ENCODE results near the gene LMBR1L. TPM values are rescaled to one million over a fixed set of nuclear protein-coding genes. Genes with fewer than 3 reads are reported as not detected.

The LMBR1L gene
- total RNA-seq (35.1 TPM), polyA plus RNA-seq (112 TPM)
- long read RNA-seq, donor 1, partial matches to known transcripts, result 0 of 3 reads
- long read RNA-seq, donor 1, other reads (novel, unspliced or antisense), result 0 of 3 reads
- long read RNA-seq, donor 2, result 0 reads
- long read RNA-seq, donor 3, transcript LMBR1L-221 (2 exons, 874 nt), result major isoform, 8 of 22 reads
- long read RNA-seq, donor 3, partial matches to known transcripts, result 9 of 22 reads
- long read RNA-seq, donor 3, other reads (novel, unspliced or antisense), result 0 of 22 reads
- long read RNA-seq, donor 4, partial matches to known transcripts, result 0 of 3 reads
- long read RNA-seq, donor 4, other reads (novel, unspliced or antisense), result 0 of 3 reads
- long read RNA-seq, donor 5, partial matches to known transcripts, result 558 of 567 reads
- long read RNA-seq, donor 5, other reads (novel, unspliced or antisense), result 0 of 567 reads
- long read RNA-seq, donor 6, partial matches to known transcripts, result 11 of 17 reads
- long read RNA-seq, donor 6, other reads (novel, unspliced or antisense), result 0 of 17 reads
- long read RNA-seq, donor 7, partial matches to known transcripts, result 0 of 5 reads
- long read RNA-seq, donor 7, other reads (novel, unspliced or antisense), result 0 of 5 reads
- long read RNA-seq, donor 8, partial matches to known transcripts, result 0 of 2 reads
- long read RNA-seq, donor 8, other reads (novel, unspliced or antisense), result 0 of 2 reads
- long read RNA-seq, donor 9, partial matches to known transcripts, result 0 of 3 reads
- long read RNA-seq, donor 9, other reads (novel, unspliced or antisense), result 0 of 3 reads
- long read RNA-seq, donor 10, partial matches to known transcripts, result 0 of 5 reads
- long read RNA-seq, donor 10, other reads (novel, unspliced or antisense), result 0 of 5 reads

GRCh38 chr12:49110464-49111155 lies at the start of gene LMBR1L:
Gene LMBR1L (minus strand): TSS chr12:49110847. CDS start chr12:49110555, 292 bp downstream.
- whole genome bisulfite sequencing, result under 1% methylated on average over 43 of the region's 43 CpGs
- H3K27me3 ChIP-seq (ENCODE audit: control insufficient read depth in 2 of 2, insufficient read depth in 1 of 2, low read length in 1 of 2), result no peaks in the 10 kb centered on the region
- peak within 1 kb of the TSS; percentile 91 to 100 for H3K4me3 ChIP-seq (ENCODE audit: low read length in 2 of 2)
- peaks cover 0 to 4% of the 10 kb centered on the region in 2 donors for H3K9me3 ChIP-seq (ENCODE audit: control insufficient read depth in 2 of 2, insufficient read depth in 1 of 2, low read length in 1 of 2)
- peaks cover 8 to 12% of the 10 kb centered on the region in 2 donors for H3K36me3 ChIP-seq (ENCODE audit: control insufficient read depth in 2 of 2, insufficient read depth in 2 of 2, low read length in 1 of 2)
- peak; percentile 90 to 99 (median 96) for DNase-seq (ENCODE audit: low read depth in 6 of 9, low spot score in 9 of 9)
- H3K27ac ChIP-seq (ENCODE audit: low read depth in 1 of 2, low read length in 1 of 2), result peak within 1 kb of the TSS; percentile 97
- peaks cover 14 to 25% of the 10 kb centered on the region in 2 donors for H3K4me1 ChIP-seq (ENCODE audit: control insufficient read depth in 2 of 2, insufficient read depth in 2 of 2, low read length in 2 of 2)

GRCh38 chr12:49160399-49160798 lies 49.8 kb upstream of the LMBR1L start:
- Histone ChIP-seq H3K27me3 (ENCODE audit: control insufficient read depth in 2 of 2, insufficient read depth in 1 of 2, low read length in 1 of 2) (no peaks in the 10 kb centered on the region), H3K9me3 (ENCODE audit: control insufficient read depth in 2 of 2, insufficient read depth in 1 of 2, low read length in 1 of 2) (no peaks in the 10 kb centered on the region), H3K36me3 (ENCODE audit: control insufficient read depth in 2 of 2, insufficient read depth in 2 of 2, low read length in 1 of 2) (no peaks in the 10 kb centered on the region), H3K4me1 (ENCODE audit: control insufficient read depth in 2 of 2, insufficient read depth in 2 of 2, low read length in 2 of 2) (no peaks in the 10 kb centered on the region), H3K27ac (ENCODE audit: low read depth in 1 of 2, low read length in 1 of 2) (no peak overlapping the region), H3K4me3 (ENCODE audit: low read length in 2 of 2) (no peak overlapping the region)
- WGBS, result 96% methylated on average over 2 of the region's 2 CpGs
- no peak for DNase-seq (ENCODE audit: low read depth in 6 of 9, low spot score in 9 of 9)

GRCh38 chr12:49154221-49154620 lies 43.6 kb upstream of the LMBR1L start:
- no peaks in the 10 kb centered on the region for H3K9me3 ChIP-seq (ENCODE audit: control insufficient read depth in 2 of 2, insufficient read depth in 1 of 2, low read length in 1 of 2)
- 98% methylated on average over 3 of the region's 3 CpGs for WGBS
- no peaks in the 10 kb centered on the region for H3K36me3 ChIP-seq (ENCODE audit: control insufficient read depth in 2 of 2, insufficient read depth in 2 of 2, low read length in 1 of 2)
- DNase-seq (ENCODE audit: low read depth in 6 of 9, low spot score in 9 of 9), result no peak
- H3K27me3 ChIP-seq (ENCODE audit: control insufficient read depth in 2 of 2, insufficient read depth in 1 of 2, low read length in 1 of 2), result no peaks in the 10 kb centered on the region
- no peak overlapping the region for H3K4me3 ChIP-seq (ENCODE audit: low read length in 2 of 2)
- no peaks in the 10 kb centered on the region for H3K4me1 ChIP-seq (ENCODE audit: control insufficient read depth in 2 of 2, insufficient read depth in 2 of 2, low read length in 2 of 2)
- no peak overlapping the region for H3K27ac ChIP-seq (ENCODE audit: low read depth in 1 of 2, low read length in 1 of 2)

GRCh38 chr12:49147384-49147783 lies 36.7 kb upstream of the LMBR1L start:
- 97% methylated on average over 2 of the region's 2 CpGs for WGBS
- no peak overlapping the region for H3K27ac ChIP-seq (ENCODE audit: low read depth in 1 of 2, low read length in 1 of 2)
- DNase-seq (ENCODE audit: low read depth in 6 of 9, low spot score in 9 of 9), result no peak
- H3K36me3 ChIP-seq (ENCODE audit: control insufficient read depth in 2 of 2, insufficient read depth in 2 of 2, low read length in 1 of 2), result no peaks in the 10 kb centered on the region
- H3K27me3 ChIP-seq (ENCODE audit: control insufficient read depth in 2 of 2, insufficient read depth in 1 of 2, low read length in 1 of 2), result no peaks in the 10 kb centered on the region
- no peaks in the 10 kb centered on the region for H3K4me1 ChIP-seq (ENCODE audit: control insufficient read depth in 2 of 2, insufficient read depth in 2 of 2, low read length in 2 of 2)
- no peaks in the 10 kb centered on the region for H3K9me3 ChIP-seq (ENCODE audit: control insufficient read depth in 2 of 2, insufficient read depth in 1 of 2, low read length in 1 of 2)
- no peak overlapping the region for H3K4me3 ChIP-seq (ENCODE audit: low read length in 2 of 2)

- Histone ChIP-seq H3K4me3 (ENCODE audit: low read length in 2 of 2) (no peak overlapping the region), H3K9me3 (ENCODE audit: control insufficient read depth in 2 of 2, insufficient read depth in 1 of 2, low read length in 1 of 2) (no peaks in the 10 kb centered on the region), H3K4me1 (ENCODE audit: control insufficient read depth in 2 of 2, insufficient read depth in 2 of 2, low read length in 2 of 2) (no peaks in the 10 kb centered on the region), H3K27me3 (ENCODE audit: control insufficient read depth in 2 of 2, insufficient read depth in 1 of 2, low read length in 1 of 2) (no peaks in the 10 kb centered on the region), H3K27ac (ENCODE audit: low read depth in 1 of 2, low read length in 1 of 2) (no peak overlapping the region), H3K36me3 (ENCODE audit: control insufficient read depth in 2 of 2, insufficient read depth in 2 of 2, low read length in 1 of 2) (no peaks in the 10 kb centered on the region)
- WGBS, result 98% methylated on average over 1 of the region's 1 CpG
- no peak for DNase-seq (ENCODE audit: low read depth in 6 of 9, low spot score in 9 of 9)
These were observed 35.8 kb upstream of the LMBR1L start for GRCh38 chr12:49146406-49146805.

- H3K4me1 ChIP-seq (ENCODE audit: control insufficient read depth in 2 of 2, insufficient read depth in 2 of 2, low read length in 2 of 2), result no peaks in the 10 kb centered on the region
- WGBS, result 97% methylated on average over 2 of the region's 2 CpGs
These were observed 33.7 kb upstream of the LMBR1L start for GRCh38 chr12:49144384-49144783.

GRCh38 chr12:49138999-49139398 lies 28.4 kb upstream of the LMBR1L start:
- no peak overlapping the region for H3K27ac ChIP-seq (ENCODE audit: low read depth in 1 of 2, low read length in 1 of 2)
- no peaks in the 10 kb centered on the region for H3K4me1 ChIP-seq (ENCODE audit: control insufficient read depth in 2 of 2, insufficient read depth in 2 of 2, low read length in 2 of 2)
- over 99% methylated on average over 2 of the region's 2 CpGs for WGBS
- H3K27me3 ChIP-seq (ENCODE audit: control insufficient read depth in 2 of 2, insufficient read depth in 1 of 2, low read length in 1 of 2), result no peaks in the 10 kb centered on the region
- H3K36me3 ChIP-seq (ENCODE audit: control insufficient read depth in 2 of 2, insufficient read depth in 2 of 2, low read length in 1 of 2), result no peaks in the 10 kb centered on the region
- no peak for DNase-seq (ENCODE audit: low read depth in 6 of 9, low spot score in 9 of 9)
- no peak overlapping the region for H3K4me3 ChIP-seq (ENCODE audit: low read length in 2 of 2)
- H3K9me3 ChIP-seq (ENCODE audit: control insufficient read depth in 2 of 2, insufficient read depth in 1 of 2, low read length in 1 of 2), result no peaks in the 10 kb centered on the region

More at GRCh38 chr12:49144384-49144783, 33.7 kb upstream of the LMBR1L start:
- Histone ChIP-seq H3K27ac (ENCODE audit: low read depth in 1 of 2, low read length in 1 of 2) (no peak overlapping the region), H3K36me3 (ENCODE audit: control insufficient read depth in 2 of 2, insufficient read depth in 2 of 2, low read length in 1 of 2) (no peaks in the 10 kb centered on the region), H3K27me3 (ENCODE audit: control insufficient read depth in 2 of 2, insufficient read depth in 1 of 2, low read length in 1 of 2) (no peaks in the 10 kb centered on the region), H3K4me3 (ENCODE audit: low read length in 2 of 2) (no peak overlapping the region), H3K9me3 (ENCODE audit: control insufficient read depth in 2 of 2, insufficient read depth in 1 of 2, low read length in 1 of 2) (no peaks in the 10 kb centered on the region)
- DNase-seq (ENCODE audit: low read depth in 6 of 9, low spot score in 9 of 9), result no peak

GRCh38 chr12:49138587-49138986 lies 27.9 kb upstream of the LMBR1L start:
- 80% methylated on average over 2 of the region's 2 CpGs for WGBS
- no peaks in the 10 kb centered on the region for H3K36me3 ChIP-seq (ENCODE audit: control insufficient read depth in 2 of 2, insufficient read depth in 2 of 2, low read length in 1 of 2)
- H3K4me3 ChIP-seq (ENCODE audit: low read length in 2 of 2), result no peak overlapping the region
- H3K27me3 ChIP-seq (ENCODE audit: control insufficient read depth in 2 of 2, insufficient read depth in 1 of 2, low read length in 1 of 2), result no peaks in the 10 kb centered on the region
- H3K9me3 ChIP-seq (ENCODE audit: control insufficient read depth in 2 of 2, insufficient read depth in 1 of 2, low read length in 1 of 2), result no peaks in the 10 kb centered on the region
- no peak overlapping the region for H3K27ac ChIP-seq (ENCODE audit: low read depth in 1 of 2, low read length in 1 of 2)
- DNase-seq (ENCODE audit: low read depth in 6 of 9, low spot score in 9 of 9), result no peak
- peaks cover 0 to 2% of the 10 kb centered on the region in 2 donors for H3K4me1 ChIP-seq (ENCODE audit: control insufficient read depth in 2 of 2, insufficient read depth in 2 of 2, low read length in 2 of 2)

Data from thymus (tissue), 14 donors.